Vagina (tissue), 2 donors: ENCODE measurements around the gene DPEP1. TPM values are rescaled to one million over a fixed set of nuclear protein-coding genes. Genes with fewer than 3 reads are reported as not detected.
"Not testable (repeated sequence)": the region's sequence is repeated elsewhere in the genome, so short reads cannot be mapped to it uniquely, and the experiment has no call there.

ENCODE experiments used
- DNase-seq, 2 donors: peaks; one replicate each; pipeline ENCODE4 v3.0.0-alpha.2; 2017; ENCODE audit errors: extremely low spot score in 2 of 2
- H3K27ac ChIP-seq: fragments of 200-600 bp; sonication (generic); one replicate; pipeline ENCODE4 v1.5.1; 2019
- H3K27me3 ChIP-seq: fragments of 200-600 bp; sonication (generic); one replicate; pipeline ENCODE4 v1.5.1; 2019
- H3K36me3 ChIP-seq, 2 donors: fragments of 200-600 bp; sonication (generic); one replicate each; pipeline ENCODE4 v1.5.1; 2017 to 2019
- H3K4me1 ChIP-seq: fragments of 200-600 bp; sonication (generic); one replicate; pipeline ENCODE4 v1.5.1; 2019
- H3K4me3 ChIP-seq, 2 donors: fragments of 200-600 bp; sonication (generic); 1 replicate in 1 of 2; 2 replicates in 1 of 2; pipeline ENCODE4 v1.5.1; 2016 to 2019
- H3K9me3 ChIP-seq: fragments of 200-600 bp; sonication (generic); one replicate; pipeline ENCODE4 v1.5.1; 2019
- CTCF ChIP-seq, 3 experiments: fragments of 450-650 bp in 2 of 3; fragments of 200-600 bp in 1 of 3; sonication (generic) in 1 of 3; IDR thresholded peaks; one replicate each; pipeline ENCODE4 v1.5.1; 2017 to 2019; ENCODE audit warnings: antibody characterized with exemption in 3 of 3, mild to moderate bottlenecking in 2 of 3, moderate library complexity in 2 of 3
- POLR2A ChIP-seq, 2 donors: fragments of 450-650 bp; IDR thresholded peaks; one replicate each; pipeline ENCODE4 v1.6.1; 2017; ENCODE audit warnings: antibody characterized with exemption in 2 of 2, mild to moderate bottlenecking in 2 of 2, moderate library complexity in 2 of 2
- POLR2AphosphoS5 ChIP-seq, 2 donors: sonication (generic); formaldehyde crosslinking; IDR thresholded peaks; one replicate each; pipeline ENCODE4 v1.9.0; 2017; ENCODE audit warnings: antibody characterized with exemption in 2 of 2, mild to moderate bottlenecking in 2 of 2, low read depth in 1 of 2; ENCODE audit not compliant: insufficient read depth in 1 of 2
- intact Hi-C: fragments of 100-400 bp; cut with DNase I; formaldehyde crosslinking; loops from one replicate; pipeline ENCODE4 v1.15.1; 2023
- total RNA-seq: library from RNA; depleted of rRNA; stranded (reverse); fragments of >200 nt; gene quantifications from one replicate; pipeline ENCODE4 v1.2.3, GENCODE V29; 2016

DPEP1 gene
- total RNA-seq, 1 donor from 2014 or later: not detected

DNA sequence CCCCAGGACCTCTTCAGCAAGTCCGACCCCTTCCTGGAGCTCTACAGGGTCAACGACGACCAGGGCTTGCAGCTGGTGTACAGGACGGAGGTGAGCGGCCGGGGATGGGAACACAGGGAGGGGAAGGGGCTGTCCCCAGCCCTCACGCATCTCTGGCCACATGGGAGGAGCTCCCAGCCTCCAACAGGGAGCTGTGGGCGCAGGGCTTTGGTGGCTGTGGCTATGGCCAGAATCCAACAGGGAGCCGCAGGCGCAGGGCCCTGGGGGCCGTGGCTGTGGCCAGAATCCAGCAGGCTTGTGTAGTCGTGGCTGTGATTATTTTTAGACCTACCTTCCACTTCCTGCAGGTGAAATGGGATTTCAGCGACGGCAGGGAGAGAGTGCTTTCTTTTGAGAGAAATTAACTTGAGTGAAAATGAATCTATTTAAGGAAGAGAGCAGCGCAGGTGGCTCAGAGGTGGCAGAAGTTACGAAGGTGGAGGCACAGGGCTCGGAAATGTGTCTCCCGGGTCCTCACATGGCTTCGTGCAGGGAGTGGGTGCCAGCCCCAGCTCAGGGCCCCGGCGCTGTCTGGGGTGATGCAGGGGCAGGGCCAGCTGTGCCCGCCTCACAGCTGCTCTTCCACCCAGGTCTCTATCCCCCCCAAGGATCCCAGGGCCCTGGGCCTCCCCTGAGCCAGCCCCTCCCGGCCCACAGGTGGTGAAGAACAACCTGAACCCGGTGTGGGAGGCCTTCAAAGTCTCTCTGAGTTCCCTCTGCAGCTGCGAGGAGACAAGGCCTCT is 28.5 kb upstream of the DPEP1 start:
- Histone ChIP-seq H3K9me3 (no peaks in the 10 kb centered on the region), H3K4me3 (no peak overlapping the region), H3K4me1 (peaks cover 13% of the 10 kb centered on the region), H3K36me3 (no peaks in the 10 kb centered on the region), H3K27me3 (no peaks in the 10 kb centered on the region), H3K27ac (no peak overlapping the region)
- DNase-seq: no peak
- intact Hi-C loops: no loop called here
- TF ChIP-seq POLR2A (IDR thresholded peaks at IDR 0.05): no peak

- Histone ChIP-seq H3K36me3 (no peaks in the 10 kb centered on the region), H3K4me1 (peaks cover 13% of the 10 kb centered on the region), H3K27me3 (no peaks in the 10 kb centered on the region), H3K4me3 (no peak overlapping the region), H3K27ac (no peak overlapping the region), H3K9me3 (no peaks in the 10 kb centered on the region)
- TF ChIP-seq POLR2A (IDR thresholded peaks at IDR 0.05) (no peak), POLR2AphosphoS5 (IDR thresholded peaks at IDR 0.05; ENCODE audit: insufficient read depth in 1 of 2, low read depth in 1 of 2) (no peak), CTCF (IDR thresholded peaks at IDR 0.05) (no peak)
- no peak for DNase-seq
- intact Hi-C loops: no loop called here
Measured at GRCh38 chr16:89586218-89586617, 27.2 kb upstream of the DPEP1 start.

DNA sequence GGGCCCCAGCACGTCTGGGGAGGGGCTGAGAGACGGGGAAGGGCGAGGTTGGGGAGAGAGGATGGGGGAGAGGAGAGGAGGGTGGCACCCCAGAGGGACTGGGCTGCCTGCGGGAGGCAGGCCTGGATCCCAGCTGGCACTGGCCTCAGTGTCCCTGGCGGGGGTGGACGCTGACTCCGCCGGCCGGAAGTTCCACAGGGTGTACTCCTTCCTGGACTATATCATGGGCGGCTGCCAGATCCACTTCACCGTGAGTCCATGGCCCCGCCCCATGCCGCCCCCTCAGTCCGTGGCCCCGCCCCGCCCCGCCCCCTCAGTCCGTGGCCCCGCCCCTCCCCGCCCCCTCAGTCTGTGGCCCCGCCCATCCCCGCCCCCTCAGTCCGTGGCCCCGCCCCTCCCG is 26.6 kb upstream of the DPEP1 start:
- Histone ChIP-seq H3K36me3 (no peaks in the 10 kb centered on the region), H3K4me3 (no peak overlapping the region), H3K9me3 (no peaks in the 10 kb centered on the region), H3K4me1 (peaks cover 8% of the 10 kb centered on the region), H3K27me3 (no peaks in the 10 kb centered on the region), H3K27ac (no peak overlapping the region)
- no peak for DNase-seq
- intact Hi-C loops: no loop called here
- TF ChIP-seq POLR2A (IDR thresholded peaks at IDR 0.05): no peak
- no peak for TF ChIP-seq CTCF (IDR thresholded peaks at IDR 0.05)
- TF ChIP-seq POLR2AphosphoS5 (IDR thresholded peaks at IDR 0.05; ENCODE audit: insufficient read depth in 1 of 2, low read depth in 1 of 2): no peak

DNA sequence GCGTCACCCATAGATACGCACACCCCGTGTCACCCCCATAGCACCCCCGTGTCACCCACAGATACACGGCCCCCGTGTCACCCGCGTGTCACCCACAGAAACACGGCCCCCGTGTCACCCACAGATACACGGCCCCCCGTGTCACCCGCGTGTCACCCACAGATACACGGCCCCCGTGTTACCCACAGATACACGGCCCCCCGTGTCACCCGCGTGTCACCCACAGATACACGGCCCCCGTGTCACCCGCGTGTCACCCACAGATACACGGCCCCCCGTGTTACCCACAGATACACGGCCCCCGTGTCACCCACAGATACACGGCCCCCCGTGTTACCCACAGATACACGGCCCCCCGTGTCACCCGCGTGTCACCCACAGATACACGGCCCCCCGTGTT is 25.8 kb upstream of the DPEP1 start:
- H3K36me3 ChIP-seq, H3K4me1 ChIP-seq, H3K4me3 ChIP-seq, H3K9me3 ChIP-seq, DNase-seq, intact Hi-C loops, H3K27me3 ChIP-seq, H3K27ac ChIP-seq: not testable (repeated sequence)

GRCh38 chr16:89588413-89589109 is 24.9 kb upstream of the DPEP1 start:
- no peak for TF ChIP-seq POLR2AphosphoS5 (IDR thresholded peaks at IDR 0.05; ENCODE audit: insufficient read depth in 1 of 2, low read depth in 1 of 2)
- no peak for TF ChIP-seq POLR2A (IDR thresholded peaks at IDR 0.05)
- no peak for TF ChIP-seq CTCF (IDR thresholded peaks at IDR 0.05)
- no peaks in the 10 kb centered on the region for H3K4me1 ChIP-seq
- H3K27ac ChIP-seq: no peak overlapping the region
- H3K27me3 ChIP-seq: no peaks in the 10 kb centered on the region
- no peaks in the 10 kb centered on the region for H3K9me3 ChIP-seq
- H3K36me3 ChIP-seq: no peaks in the 10 kb centered on the region
- intact Hi-C loops: no loop called here
- H3K4me3 ChIP-seq: no peak overlapping the region
- no peak for DNase-seq
